NCI-H345 treated with DMSO at 0.1 percent for 48 hours (cell line): ENCODE data around the gene CHMP1A.

Experiments
- DNase-seq: peaks from one replicate; lab custom pipeline; 2025; ENCODE audit not compliant: unreplicated experiment; lab: John Stamatoyannopoulos, UW

The CHMP1A gene

DNA sequence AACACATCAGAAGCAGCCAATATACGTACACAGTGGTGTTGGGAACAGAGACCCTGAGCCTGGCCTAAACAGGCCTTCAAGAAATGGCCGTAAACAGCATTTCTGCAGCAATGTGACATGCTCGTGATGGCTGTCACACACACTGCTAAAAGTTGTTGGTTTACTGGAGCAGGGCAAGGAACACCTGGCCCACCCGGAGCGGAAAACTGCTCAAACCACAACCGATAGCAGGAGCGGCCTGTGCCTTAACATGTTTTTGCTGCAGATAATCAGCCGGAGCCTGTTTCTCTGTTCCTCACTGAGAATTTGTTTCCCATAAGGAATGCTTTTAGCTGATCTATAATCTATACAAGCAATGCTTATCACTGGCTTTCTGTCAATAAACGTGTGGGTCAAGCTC, 50.1 kb downstream of the CHMP1A start:
- no peak for DNase-seq

DNA sequence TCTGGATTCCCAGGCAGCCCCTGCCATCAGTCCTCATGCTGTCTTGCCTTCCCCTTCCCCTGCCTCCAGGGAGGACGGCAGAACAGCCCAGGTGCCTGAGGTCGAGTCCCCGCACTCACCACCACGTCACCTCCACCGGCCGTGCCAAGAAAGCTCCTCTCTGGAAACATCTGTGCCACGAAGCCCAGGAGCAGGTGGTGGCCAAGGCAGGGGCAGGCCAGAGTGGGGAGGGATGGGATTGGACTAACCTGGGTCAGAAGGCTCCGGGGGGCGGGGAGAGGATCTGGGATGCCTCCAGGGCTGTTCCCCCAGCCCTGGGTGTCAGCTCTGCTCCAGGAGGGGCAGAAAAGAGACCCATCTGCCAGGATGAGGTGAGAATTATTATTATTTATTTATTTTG, 51.5 kb downstream of the CHMP1A start:
- DNase-seq = no peak

DNA sequence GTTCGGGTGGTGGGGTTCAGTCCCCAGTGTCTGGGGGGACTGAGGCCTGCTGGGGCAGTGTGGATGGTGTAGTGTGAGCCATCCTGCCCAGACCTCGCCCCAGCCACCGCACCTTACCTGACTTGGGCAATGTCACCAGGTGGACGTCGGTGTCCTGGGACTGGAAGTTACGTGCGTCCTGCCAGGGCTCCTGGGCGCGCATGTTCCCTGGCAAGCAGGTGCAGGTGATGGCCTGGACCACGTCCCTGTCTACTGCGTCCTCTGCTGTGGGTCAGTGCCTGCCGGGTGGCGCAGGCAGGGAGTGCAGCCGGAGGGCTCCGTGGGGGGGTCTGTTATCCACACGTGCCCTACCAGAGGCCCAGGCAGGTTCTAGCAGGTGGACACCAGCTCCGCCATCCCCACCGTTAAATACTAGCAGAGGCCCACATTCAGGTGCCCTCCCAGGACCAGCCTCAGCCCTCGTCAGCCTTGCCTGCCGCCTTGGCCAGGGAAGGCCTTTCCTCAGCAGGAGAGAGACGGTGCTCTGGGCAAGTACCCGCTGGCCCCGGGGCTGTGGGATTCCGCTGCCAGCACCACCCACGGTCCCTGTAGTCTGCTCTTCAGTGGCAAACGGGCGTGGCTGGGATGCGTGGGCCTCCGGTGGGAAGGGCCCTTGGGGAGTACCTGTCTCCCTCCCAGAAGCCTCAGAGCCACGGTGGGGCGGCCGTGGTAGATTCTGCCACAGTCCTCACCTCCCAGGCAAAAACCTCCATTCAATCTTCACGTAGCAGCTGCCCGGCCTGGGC, 52.1 kb downstream of the CHMP1A start:
- no peak for DNase-seq

DNA sequence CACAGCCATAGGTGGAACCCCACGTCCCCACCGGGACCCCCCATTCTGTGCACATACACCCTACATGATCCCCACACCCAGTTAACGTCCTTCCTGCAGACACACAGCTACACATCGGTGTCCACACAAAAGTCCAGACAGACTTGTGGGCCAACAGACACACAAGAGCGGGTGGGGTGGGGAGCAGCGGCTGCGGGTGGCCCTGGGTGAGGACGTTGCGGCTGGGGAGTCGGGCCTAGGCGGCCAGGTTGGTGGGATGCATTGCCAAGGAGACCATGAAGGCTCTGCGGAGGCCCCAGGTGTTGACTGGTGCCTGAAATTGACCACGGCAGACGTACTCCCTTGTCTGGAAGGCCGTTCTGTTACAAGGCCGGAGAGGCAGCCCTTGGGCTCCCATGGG, 52.7 kb downstream of the CHMP1A start:
- DNase-seq = no peak

DNA sequence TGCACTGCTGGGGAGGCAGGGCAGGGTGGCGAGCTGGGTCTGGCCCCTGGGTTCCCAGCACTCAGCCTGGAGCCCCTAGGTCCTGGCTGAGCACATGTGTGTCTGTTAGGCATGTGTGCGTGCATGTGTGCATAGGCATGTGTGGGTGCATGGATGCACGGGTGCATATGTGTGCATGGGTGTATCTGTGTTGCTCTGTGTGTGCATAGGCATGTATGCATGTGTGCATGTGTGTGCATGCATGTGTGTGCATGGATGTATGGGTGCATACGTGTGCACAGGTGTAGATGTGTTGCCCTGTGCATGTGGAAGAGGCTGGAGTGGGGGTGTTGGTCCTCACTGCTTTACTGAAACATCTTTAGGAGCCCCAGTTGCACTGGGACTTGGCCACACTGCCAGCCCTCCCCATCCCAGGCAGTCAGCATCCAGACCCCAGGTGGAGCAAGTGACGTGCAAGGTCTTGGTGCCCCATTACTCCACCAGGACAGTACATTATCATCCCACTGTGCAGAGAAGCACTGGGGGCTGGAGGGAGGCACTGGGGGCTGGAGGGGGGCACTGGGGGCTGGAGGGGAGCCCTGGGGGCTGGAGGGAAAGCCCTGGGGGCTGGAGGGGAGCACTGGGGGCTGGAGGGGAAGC, 54.4 kb downstream of the CHMP1A start:
- no peak for DNase-seq

DNA sequence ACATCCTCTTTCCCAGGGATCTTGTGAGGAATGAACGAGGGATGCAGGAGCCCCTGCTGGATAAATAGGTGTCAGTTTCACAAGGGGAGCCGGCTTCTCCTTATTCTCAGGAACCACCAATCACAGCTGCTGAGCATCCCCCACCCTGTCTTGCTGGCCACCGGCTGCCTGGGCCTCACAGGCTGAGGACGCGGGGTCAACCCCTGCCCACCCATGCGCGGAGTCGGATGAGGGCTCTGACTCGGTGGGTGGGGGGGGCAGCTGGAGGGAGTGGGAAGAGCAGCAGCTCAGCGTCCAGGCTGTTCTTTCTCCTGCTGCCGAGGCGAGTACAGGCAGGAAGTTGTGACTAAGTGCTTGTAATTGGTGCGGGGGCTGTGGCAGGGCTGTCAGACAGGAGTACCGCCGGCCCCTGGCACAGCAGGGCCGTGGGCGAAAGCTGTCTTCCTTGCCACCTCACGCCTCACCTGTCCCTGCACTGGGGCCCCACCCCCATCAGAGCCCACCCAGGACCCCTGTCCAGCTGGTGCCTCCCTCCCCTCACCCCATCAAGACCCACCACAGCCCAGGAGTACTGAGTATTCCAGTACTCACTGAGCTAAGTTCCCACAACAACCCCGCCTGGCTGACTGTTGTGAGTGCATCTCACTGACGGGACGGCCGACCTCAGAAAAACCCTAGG, 55.1 kb downstream of the CHMP1A start:
- no peak for DNase-seq

DNA sequence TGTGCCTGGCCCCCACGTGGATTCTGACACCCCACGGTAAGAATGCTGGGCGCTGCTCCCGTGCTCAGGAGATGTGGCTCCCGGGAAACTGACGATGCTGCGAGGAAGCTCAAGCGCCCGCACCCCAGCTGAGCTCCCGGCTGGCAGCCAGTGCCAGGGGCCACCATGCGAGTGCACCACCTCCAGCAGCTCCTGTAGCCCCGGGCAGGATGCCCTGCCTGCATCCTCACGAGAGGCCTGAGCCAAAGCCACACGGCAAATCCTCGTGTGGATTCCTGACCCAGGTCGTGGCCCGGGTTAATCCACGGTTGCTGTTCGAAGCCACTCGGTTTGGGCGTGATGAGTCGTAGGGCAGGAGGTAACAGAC, 55.6 kb downstream of the CHMP1A start:
- DNase-seq = no peak

DNA sequence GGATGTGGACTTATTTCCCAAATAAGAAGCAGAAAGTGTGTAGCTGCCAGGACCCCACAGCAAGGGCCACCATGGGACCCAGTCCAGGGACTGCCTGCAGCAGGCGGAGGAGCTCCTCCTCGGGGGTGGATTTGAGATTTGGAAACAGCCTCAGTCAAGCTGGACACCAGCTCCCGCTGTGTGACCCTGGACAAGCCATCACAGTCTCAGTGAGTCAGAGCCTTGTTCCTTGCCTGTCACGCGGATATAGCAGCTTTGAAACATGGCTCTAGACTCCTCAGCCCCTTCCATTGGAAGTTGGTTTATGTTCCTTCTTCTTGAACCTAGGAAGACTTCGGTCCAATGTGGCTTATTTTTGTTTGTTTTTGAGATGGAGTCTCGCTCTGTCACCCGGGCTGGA, 56.6 kb downstream of the CHMP1A start:
- no peak for DNase-seq

DNA sequence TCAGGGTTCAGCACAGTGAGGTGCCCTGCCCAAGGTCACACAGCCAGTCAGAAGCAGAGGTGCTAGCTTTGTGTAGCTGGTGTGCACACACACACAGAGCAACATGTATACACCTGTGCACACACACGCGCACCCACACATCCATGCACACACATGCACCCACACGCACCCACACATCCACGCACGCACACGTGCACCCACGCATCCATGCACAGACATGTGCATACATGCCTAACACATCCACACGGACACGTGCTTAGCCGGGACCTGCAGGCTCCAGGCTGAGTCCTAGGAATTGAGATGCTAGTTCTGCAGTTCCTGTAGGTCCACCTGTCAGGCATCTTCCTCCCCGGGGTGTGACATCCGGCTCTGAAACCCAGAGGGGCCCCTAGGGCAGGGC, 57.1 kb downstream of the CHMP1A start:
- no peak for DNase-seq

DNA sequence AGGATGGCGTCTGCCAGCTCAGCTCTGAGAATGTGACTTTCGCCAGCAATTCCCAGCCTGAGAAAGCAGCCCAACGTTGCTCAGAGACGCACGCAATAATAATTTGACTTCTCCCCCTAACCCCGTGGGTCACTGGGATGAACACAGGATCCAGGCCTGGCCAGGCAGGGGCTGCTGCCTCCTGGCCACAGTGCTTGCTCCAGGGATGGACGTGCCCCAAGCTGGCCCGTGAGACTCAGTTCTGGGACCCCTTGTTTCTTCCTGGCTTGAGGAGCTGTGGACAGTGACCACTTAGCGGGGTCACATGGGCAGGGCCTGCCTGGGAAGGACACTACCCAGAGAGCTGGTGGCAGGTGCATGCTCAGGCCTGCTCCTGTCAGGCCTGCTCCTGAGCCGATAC, 57.6 kb downstream of the CHMP1A start:
- DNase-seq = no peak

DNA sequence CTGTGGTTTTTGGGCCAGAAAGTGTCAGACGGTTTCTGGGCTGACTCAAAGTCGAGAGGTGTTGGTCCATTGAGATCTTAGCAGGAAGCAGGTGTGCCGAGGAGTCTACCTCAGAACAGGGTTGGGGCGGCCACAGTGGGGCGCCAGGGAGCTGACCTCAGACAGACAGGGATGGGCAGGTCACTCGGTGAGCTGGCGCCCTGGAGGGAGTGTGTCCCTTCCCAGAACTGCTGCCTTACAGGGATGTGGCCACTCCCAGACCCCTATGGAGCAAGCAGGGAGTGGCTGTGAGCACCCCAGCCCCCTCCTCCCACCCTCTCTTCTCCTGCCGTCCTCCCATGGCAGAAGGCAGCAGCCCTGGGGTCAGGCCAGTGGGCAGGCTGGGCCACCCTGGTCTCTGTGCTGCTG, 58.1 kb downstream of the CHMP1A start:
- DNase-seq = no peak

DNA sequence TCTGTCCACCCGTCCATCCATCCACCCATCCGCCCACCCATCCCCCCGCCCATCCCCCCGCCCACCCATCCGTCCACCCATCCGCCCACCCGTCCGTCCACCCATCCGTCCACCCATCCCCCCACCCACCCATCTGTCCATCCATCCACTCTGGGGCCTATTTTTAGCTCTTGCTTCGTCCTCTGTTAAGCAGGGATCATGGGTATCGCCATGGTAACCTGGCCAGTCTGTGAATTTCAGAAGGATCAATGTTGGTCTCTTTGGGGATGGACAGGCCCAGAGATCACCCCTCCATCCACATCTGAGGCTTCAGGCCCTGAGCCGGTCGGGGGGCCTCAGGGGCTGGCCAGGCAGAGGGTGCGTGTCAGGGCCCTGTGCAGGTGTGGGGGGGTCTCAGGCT, 59.3 kb downstream of the CHMP1A start:
- no peak for DNase-seq

DNA sequence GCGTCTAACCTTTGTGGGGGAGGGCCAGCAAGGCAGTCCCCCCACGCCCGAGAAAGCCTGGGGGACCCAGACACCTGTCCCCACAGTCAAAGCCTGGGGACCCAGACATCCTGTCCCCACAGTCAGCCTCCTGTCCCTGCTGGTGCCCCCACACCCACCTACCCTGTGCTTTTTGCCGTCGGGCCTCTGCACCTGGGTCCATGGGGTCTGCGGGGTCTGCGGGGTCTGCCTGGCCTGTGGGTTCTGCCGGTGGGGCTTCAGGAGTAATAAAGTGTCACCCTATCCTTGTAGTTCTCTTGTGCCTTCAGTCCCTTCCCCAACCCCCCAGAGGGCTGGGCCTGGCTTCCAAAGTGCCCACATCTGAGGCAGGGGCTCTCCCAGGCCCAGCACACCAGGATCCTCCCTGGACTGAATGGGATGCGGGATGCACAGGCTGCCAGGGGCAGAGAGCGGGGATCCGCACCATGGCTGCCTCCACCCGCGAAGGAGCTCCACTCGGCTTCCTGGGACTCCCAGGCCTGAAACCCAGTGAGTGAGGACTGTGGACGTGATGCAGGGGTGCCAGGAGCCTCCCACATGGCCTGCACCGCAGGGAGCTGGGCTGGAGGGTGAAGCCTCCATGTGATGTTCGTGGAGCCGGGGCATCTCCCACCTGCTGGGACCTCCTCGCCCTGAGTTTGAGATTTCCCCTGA, 60.4 kb downstream of the CHMP1A start:
- no peak for DNase-seq

DNA sequence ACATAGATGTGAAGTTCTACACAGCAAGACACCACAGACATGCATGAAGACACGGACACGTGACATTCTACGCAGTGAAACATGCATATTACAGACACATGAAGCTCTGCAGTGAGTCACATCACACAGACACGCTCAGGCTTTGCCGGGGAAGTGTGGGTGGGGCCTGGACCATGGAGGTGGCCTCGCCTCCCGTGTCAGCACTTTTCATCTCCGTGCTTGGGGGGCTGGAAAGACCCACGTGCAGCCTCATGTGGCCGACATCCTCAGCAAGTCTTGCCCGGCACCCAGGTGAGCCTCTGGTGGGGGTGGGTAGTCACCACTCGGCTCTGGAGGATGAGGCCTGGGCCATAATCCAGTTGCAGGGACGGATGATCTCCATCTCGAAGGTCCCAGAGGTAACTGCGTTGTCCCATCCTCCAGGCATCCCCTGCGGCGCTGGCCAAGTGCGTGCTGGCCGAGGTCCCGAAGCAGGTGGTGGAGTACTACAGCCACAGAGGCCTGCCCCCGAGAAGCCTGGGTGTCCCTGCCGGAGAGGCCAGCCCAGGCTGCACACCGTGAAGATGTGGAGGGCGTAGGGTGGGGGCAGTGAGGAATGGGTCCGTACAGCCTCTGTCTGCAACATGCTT, 61.3 kb downstream of the CHMP1A start:
- DNase-seq = no peak

DNA sequence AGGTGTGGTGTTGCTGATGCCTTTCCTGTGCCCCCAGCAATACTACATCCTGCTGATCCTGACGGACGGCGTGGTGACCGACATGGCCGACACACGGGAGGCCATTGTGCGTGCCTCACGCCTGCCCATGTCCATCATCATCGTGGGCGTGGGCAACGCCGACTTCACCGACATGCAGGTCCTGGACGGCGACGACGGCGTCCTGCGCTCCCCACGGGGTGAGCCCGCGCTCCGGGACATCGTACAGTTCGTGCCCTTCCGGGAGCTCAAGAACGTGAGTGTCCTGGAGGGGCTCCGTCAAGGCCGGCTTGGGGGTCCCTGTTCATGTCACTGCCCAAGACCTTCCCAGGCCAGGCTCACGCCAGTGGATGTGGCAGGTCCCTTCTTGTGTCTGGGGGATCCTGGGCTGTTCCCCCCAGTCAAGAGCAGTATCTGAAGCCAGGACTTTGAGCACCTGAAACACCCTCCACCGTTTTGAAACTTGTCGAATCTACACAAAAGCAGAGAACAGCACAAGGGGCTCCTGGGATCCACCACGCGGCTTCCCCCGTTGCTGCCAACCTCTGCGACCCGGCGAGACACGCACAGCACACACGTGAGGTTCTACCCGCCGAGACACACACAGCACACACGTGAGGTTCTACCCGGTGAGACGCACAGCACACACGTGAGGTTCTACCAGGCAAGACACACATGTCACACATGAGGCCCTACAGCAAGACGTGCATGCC, 62.0 kb downstream of the CHMP1A start:
- no peak for DNase-seq
